PFSK-1 (cell line): ENCODE results near the gene ITGA1.

Experiments used
- POLR2AphosphoS5 ChIP-seq: IDR thresholded peaks from 2 replicates; pipeline ENCODE4 v1.6.1; 2012; ENCODE audit warnings: low read depth, mild to moderate bottlenecking, control low read depth, low read length, moderate library complexity
- REST ChIP-seq, 2 experiments: IDR thresholded peaks; 2 replicates each; pipeline versions ENCODE4 v1.6.1 to v1.8.0; 2011 to 2012; ENCODE audit warnings: low read depth in 2 of 2, low read length in 2 of 2, control low read depth in 1 of 2, inconsistent platforms in 1 of 2, mild to moderate bottlenecking in 1 of 2, moderate library complexity in 1 of 2; ENCODE audit not compliant: insufficient read depth in 1 of 2
- SIN3A ChIP-seq: IDR thresholded peaks from 2 replicates; pipeline ENCODE4 v1.6.1; 2012; ENCODE audit warnings: mild to moderate bottlenecking, low read length, moderate library complexity, borderline replicate concordance; ENCODE audit not compliant: insufficient read depth
- TAF1 ChIP-seq: IDR thresholded peaks from 2 replicates; pipeline ENCODE4 v1.6.1; 2012; ENCODE audit warnings: low read length, control low read depth, borderline replicate concordance; ENCODE audit not compliant: insufficient read depth

GRCh38 chr5:52804387-52804791 lies 16.7 kb downstream of the ITGA1 start:
- TF ChIP-seq POLR2AphosphoS5: no peak
- TF ChIP-seq TAF1: no peak
- TF ChIP-seq SIN3A: no peak
- no peak for TF ChIP-seq REST (IDR thresholded peaks at IDR 0.05; ENCODE audit: insufficient read depth in 1 of 2, low read depth in 2 of 2, low read length in 2 of 2)
